T follicular helper cell (primary cell): Measurements from ENCODE around the gene PKP2.

Experiments
- DNase-seq: peaks from one replicate; pipeline ENCODE4 v3.0.0-alpha.2; 2020; ENCODE audit warnings: low read depth

PKP2 gene

GRCh38 chr12:32754111-32754510 is 142.5 kb downstream of the PKP2 start:
- no peak for DNase-seq

- no peak for DNase-seq
Measured at GRCh38 chr12:32753605-32754004, 143.0 kb downstream of the PKP2 start.

- DNase-seq: no peak
Measured at GRCh38 chr12:32743264-32743663, 153.3 kb downstream of the PKP2 start.

- no peak for DNase-seq
Measured at GRCh38 chr12:32742133-32742532, 154.4 kb downstream of the PKP2 start.
